ENCODE measurements around the gene ZNF474.

DNA sequence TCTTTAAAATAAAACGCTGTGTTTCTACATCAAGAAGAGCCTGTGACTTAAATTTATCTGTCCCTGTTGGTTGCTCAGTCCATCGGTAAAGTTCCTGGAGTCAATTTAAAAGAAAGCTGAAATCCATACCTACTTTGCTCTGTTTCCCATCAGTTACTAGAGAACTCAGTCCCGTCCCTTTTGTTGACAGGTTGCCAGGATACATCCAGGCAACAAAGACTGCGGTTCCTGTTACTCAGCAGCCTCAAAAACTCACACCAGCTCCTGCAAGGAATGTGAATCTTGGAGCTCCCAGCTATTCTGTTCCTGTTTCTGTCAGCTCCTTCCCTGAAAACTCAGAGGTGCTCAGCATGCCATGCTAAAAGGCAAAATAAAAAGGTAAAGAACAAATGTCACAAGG lies at the start of gene ZNF474:
- TF ChIP-seq, protein P1, sequence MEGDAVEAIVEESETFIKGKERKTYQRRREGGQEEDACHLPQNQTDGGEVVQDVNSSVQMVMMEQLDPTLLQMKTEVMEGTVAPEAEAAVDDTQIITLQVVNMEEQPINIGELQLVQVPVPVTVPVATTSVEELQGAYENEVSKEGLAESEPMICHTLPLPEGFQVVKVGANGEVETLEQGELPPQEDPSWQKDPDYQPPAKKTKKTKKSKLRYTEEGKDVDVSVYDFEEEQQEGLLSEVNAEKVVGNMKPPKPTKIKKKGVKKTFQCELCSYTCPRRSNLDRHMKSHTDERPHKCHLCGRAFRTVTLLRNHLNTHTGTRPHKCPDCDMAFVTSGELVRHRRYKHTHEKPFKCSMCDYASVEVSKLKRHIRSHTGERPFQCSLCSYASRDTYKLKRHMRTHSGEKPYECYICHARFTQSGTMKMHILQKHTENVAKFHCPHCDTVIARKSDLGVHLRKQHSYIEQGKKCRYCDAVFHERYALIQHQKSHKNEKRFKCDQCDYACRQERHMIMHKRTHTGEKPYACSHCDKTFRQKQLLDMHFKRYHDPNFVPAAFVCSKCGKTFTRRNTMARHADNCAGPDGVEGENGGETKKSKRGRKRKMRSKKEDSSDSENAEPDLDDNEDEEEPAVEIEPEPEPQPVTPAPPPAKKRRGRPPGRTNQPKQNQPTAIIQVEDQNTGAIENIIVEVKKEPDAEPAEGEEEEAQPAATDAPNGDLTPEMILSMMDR (IDR thresholded peaks at IDR 0.05; ENCODE audit: low read depth, low read length), result no peak
- TF ChIP-seq MYC (IDR thresholded peaks at IDR 0.05; ENCODE audit: low read depth, low read length) (no peak), POLR2A (IDR thresholded peaks at IDR 0.05; ENCODE audit: extremely low read depth, insufficient read length) (no peak)
- TF ChIP-seq, protein P2, sequence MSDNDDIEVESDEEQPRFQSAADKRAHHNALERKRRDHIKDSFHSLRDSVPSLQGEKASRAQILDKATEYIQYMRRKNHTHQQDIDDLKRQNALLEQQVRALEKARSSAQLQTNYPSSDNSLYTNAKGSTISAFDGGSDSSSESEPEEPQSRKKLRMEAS (IDR thresholded peaks at IDR 0.05; ENCODE audit: low read depth, low read length), result no peak
